HEK293 (cell line): ENCODE measurements around the gene CLNK.
A peak's percentile ranks its signal among the peaks of the same experiment; 100 is the strongest.

Experiments used
- ELK4 ChIP-seq: IDR thresholded peaks from 2 replicates; pipeline ENCODE4 v1.6.1; 2011; ENCODE audit warnings: mild to moderate bottlenecking, low read depth, low read length, borderline replicate concordance
- GLIS1 ChIP-seq: fragments of 450-650 bp; formaldehyde crosslinking; IDR thresholded peaks from 2 replicates; pipeline ENCODE4 v1.5.1; 2016; ENCODE audit warnings: missing biosample characterization, missing genetic modification characterization
- HIC1 ChIP-seq: fragments of 450-650 bp; formaldehyde crosslinking; IDR thresholded peaks from 2 replicates; pipeline ENCODE4 v1.5.1; 2016; ENCODE audit warnings: missing biosample characterization, missing genetic modification characterization
- IKZF3 ChIP-seq: fragments of 450-650 bp; IDR thresholded peaks from 2 replicates; pipeline ENCODE4 v1.5.0; 2018; ENCODE audit warnings: missing biosample characterization, mild to moderate bottlenecking, missing genetic modification characterization, moderate library complexity
- OSR2 ChIP-seq: fragments of 450-650 bp; formaldehyde crosslinking; IDR thresholded peaks from 2 replicates; pipeline ENCODE4 v1.5.1; 2016; ENCODE audit warnings: missing biosample characterization, missing genetic modification characterization
- REST ChIP-seq: fragments of 450-650 bp; formaldehyde crosslinking; IDR thresholded peaks from 2 replicates; pipeline ENCODE4 v1.5.1; 2016; ENCODE audit warnings: missing biosample characterization, missing genetic modification characterization
- TRIM28 ChIP-seq: IDR thresholded peaks from 2 replicates; pipeline ENCODE4 v1.6.1; 2011; ENCODE audit warnings: low read length, control low read depth, borderline replicate concordance
- WT1 ChIP-seq: fragments of 450-650 bp; formaldehyde crosslinking; IDR thresholded peaks from 2 replicates; pipeline ENCODE4 v1.5.1; 2016; ENCODE audit warnings: missing biosample characterization, missing genetic modification characterization
- YY2 ChIP-seq: fragments of 450-650 bp; formaldehyde crosslinking; IDR thresholded peaks from 2 replicates; pipeline ENCODE4 v1.5.1; 2016; ENCODE audit warnings: missing biosample characterization, missing genetic modification characterization
- ZBTB49 ChIP-seq: fragments of 450-650 bp; formaldehyde crosslinking; IDR thresholded peaks from 2 replicates; pipeline ENCODE4 v1.5.1; 2016; ENCODE audit warnings: missing biosample characterization, missing genetic modification characterization, low read depth
- ZFP69B ChIP-seq: fragments of 450-650 bp; formaldehyde crosslinking; IDR thresholded peaks from 2 replicates; pipeline ENCODE4 v1.5.1; 2016; ENCODE audit warnings: missing biosample characterization, missing genetic modification characterization
- ZNF211 ChIP-seq: fragments of 450-650 bp; formaldehyde crosslinking; IDR thresholded peaks from 2 replicates; pipeline ENCODE4 v1.5.1; 2016; ENCODE audit warnings: low read depth, missing biosample characterization, missing genetic modification characterization
- ZNF221 ChIP-seq: fragments of 450-650 bp; formaldehyde crosslinking; IDR thresholded peaks from 2 replicates; pipeline ENCODE4 v1.5.1; 2017; ENCODE audit warnings: missing biosample characterization, missing genetic modification characterization, borderline replicate concordance
- ZNF335 ChIP-seq: fragments of 450-650 bp; formaldehyde crosslinking; conservative IDR thresholded peaks from 2 replicates; pipeline ENCODE4 v1.5.1; 2016; ENCODE audit warnings: missing biosample characterization, missing genetic modification characterization
- ZNF433 ChIP-seq: fragments of 450-650 bp; formaldehyde crosslinking; IDR thresholded peaks from 2 replicates; pipeline ENCODE4 v1.5.1; 2016; ENCODE audit warnings: missing biosample characterization, missing genetic modification characterization, low read depth
- ZNF449 ChIP-seq: fragments of 450-650 bp; formaldehyde crosslinking; IDR thresholded peaks from 2 replicates; pipeline ENCODE4 v1.5.1; 2017; ENCODE audit warnings: missing biosample characterization, mild to moderate bottlenecking, missing genetic modification characterization, moderate library complexity
- ZNF473 ChIP-seq: fragments of 450-650 bp; formaldehyde crosslinking; IDR thresholded peaks from 2 replicates; pipeline ENCODE4 v1.5.1; 2017; ENCODE audit warnings: missing biosample characterization, missing genetic modification characterization
- ZNF530 ChIP-seq: fragments of 450-650 bp; formaldehyde crosslinking; IDR thresholded peaks from 2 replicates; pipeline ENCODE4 v1.5.1; 2016; ENCODE audit warnings: low read depth, missing biosample characterization, missing genetic modification characterization
- ZNF704 ChIP-seq: fragments of 450-650 bp; formaldehyde crosslinking; IDR thresholded peaks from 2 replicates; pipeline ENCODE4 v1.5.1; 2016; ENCODE audit warnings: missing biosample characterization, missing genetic modification characterization
- ZNF707 ChIP-seq: fragments of 450-650 bp; formaldehyde crosslinking; IDR thresholded peaks from 2 replicates; pipeline ENCODE4 v1.5.1; 2016; ENCODE audit warnings: missing biosample characterization, missing genetic modification characterization
- ZNF76 ChIP-seq: fragments of 450-650 bp; formaldehyde crosslinking; IDR thresholded peaks from 2 replicates; pipeline ENCODE4; 2016; ENCODE audit warnings: low read depth, missing biosample characterization, missing genetic modification characterization, borderline replicate concordance
- ZNF785 ChIP-seq: fragments of 450-650 bp; formaldehyde crosslinking; IDR thresholded peaks from 2 replicates; pipeline ENCODE4 v1.5.1; 2016; ENCODE audit warnings: missing biosample characterization, missing genetic modification characterization

Gene CLNK

GRCh38 chr4:10589321-10589720, 95.2 kb downstream of the CLNK start (continued):
- no peak for TF ChIP-seq ZNF530 (tag by site-specific recombination)
- 0 out of 2 replicates have a peak, but pooled peaks have one; percentile 60 for TF ChIP-seq TRIM28
- no peak for TF ChIP-seq ZNF76
- peak; percentile 51; the same call in 1 of the 2 replicates for TF ChIP-seq HIC1 (tag by site-specific recombination)
- peak; percentile 77 for TF ChIP-seq WT1 (tag by site-specific recombination)
- TF ChIP-seq OSR2 (tag by site-specific recombination): peak; percentile 83
- no peak for TF ChIP-seq ZNF785 (tag by site-specific recombination)
- TF ChIP-seq ZNF707 (tag by site-specific recombination): no peak
- TF ChIP-seq ZBTB49 (tag by site-specific recombination): no peak
- no peak for TF ChIP-seq ZNF211 (tag by site-specific recombination)
- TF ChIP-seq ZNF704 (tag by site-specific recombination): no peak
- TF ChIP-seq REST (tag by site-specific recombination): no peak
- no peak for TF ChIP-seq IKZF3 (tag by site-specific recombination)
- TF ChIP-seq ZNF449: no peak
- no peak for TF ChIP-seq ELK4
- TF ChIP-seq ZFP69B: no peak
- TF ChIP-seq ZNF221 (tag by site-specific recombination): no peak
- TF ChIP-seq YY2 (tag by site-specific recombination): no peak
- TF ChIP-seq ZNF473 (tag by site-specific recombination): no peak
- no peak for TF ChIP-seq ZNF433
- no peak for TF ChIP-seq ZNF335 (tag by site-specific recombination)
- TF ChIP-seq GLIS1 (tag by site-specific recombination): 0 out of 2 replicates have a peak, but pooled peaks have one; percentile 17
